HepG2 (cell line): ENCODE results near the gene CD79A. TPM values are rescaled to one million over a fixed set of nuclear protein-coding genes. Genes with fewer than 3 reads are reported as not detected.

Experiments used
- CCDC6 ChIP-seq: sonication (generic); formaldehyde crosslinking; IDR thresholded peaks from 2 replicates; pipeline ENCODE4 v1.8.1; 2022; ENCODE audit warnings: mild to moderate bottlenecking, missing genetic modification reagents, moderate library complexity
- MIXL1 ChIP-seq: IDR thresholded peaks from 2 replicates; pipeline ENCODE4 v1.6.1; 2016
- NKX3-1 ChIP-seq: sonication (generic); formaldehyde crosslinking; IDR thresholded peaks from 2 replicates; pipeline ENCODE4 v1.5.0; 2020; ENCODE audit warnings: missing genetic modification reagents
- RFXAP ChIP-seq: sonication (generic); formaldehyde crosslinking; IDR thresholded peaks from 2 replicates; pipeline ENCODE4 v1.4.0; 2020; ENCODE audit warnings: missing genetic modification reagents, borderline replicate concordance
- ZNF121 ChIP-seq: sonication (generic); formaldehyde crosslinking; IDR thresholded peaks from 2 replicates; pipeline ENCODE4 v1.5.0; 2020; ENCODE audit warnings: mild to moderate bottlenecking, missing genetic modification reagents
- ZNF235 ChIP-seq: sonication (generic); formaldehyde crosslinking; IDR thresholded peaks from 2 replicates; pipeline ENCODE4 v1.8.1; 2023; ENCODE audit warnings: mild to moderate bottlenecking, missing genetic modification reagents, borderline replicate concordance
- ZNF430 ChIP-seq: sonication (generic); formaldehyde crosslinking; IDR thresholded peaks from 2 replicates; pipeline ENCODE4 v1.9.0; 2021; ENCODE audit warnings: mild to moderate bottlenecking, missing genetic modification reagents
- polyA plus RNA-seq, 8 experiments: library from polyadenylated mRNA; depleted of rRNA in 3 of 8; stranded (reverse) in 7 of 8; unstranded in 1 of 8; fragments of >200 nt; fragmentation: Illumina TruSeq in 4 of 8; extraction: Trizol in 4 of 8; gene quantifications; 2 replicates each; pipeline versions ENCODE4 v1.2.1 to v1.2.3, GENCODE V29; 2011 to 2016; ENCODE audit warnings: low read depth in 4 of 8, missing spikeins in 1 of 8, mixed read lengths in 1 of 8; ENCODE audit not compliant: insufficient read depth in 1 of 8
- total RNA-seq, 5 experiments: library from RNA; depleted of rRNA; stranded (reverse); fragments of >200 nt; fragmentation: Illumina TruSeq; extraction: Trizol; gene quantifications; 2 replicates each; pipeline ENCODE4 v1.2.3, GENCODE V29; 2016; ENCODE audit warnings: low read depth in 1 of 5
- TF ChIP-seq, protein P1 (sequence below): sonication (generic); formaldehyde crosslinking; IDR thresholded peaks from 2 replicates; pipeline ENCODE4 v1.4.0; 2020; ENCODE audit warnings: missing genetic modification reagents
- TF ChIP-seq, protein P2 (sequence below), 2 experiments: IDR thresholded peaks; 2 replicates each; pipeline ENCODE4 v1.6.1; 2011 to 2012; ENCODE audit warnings: low read length in 2 of 2, borderline replicate concordance in 1 of 2, low read depth in 1 of 2, mild to moderate bottlenecking in 1 of 2, moderate library complexity in 1 of 2
- TF ChIP-seq, protein P3 (sequence below): sonication (generic); formaldehyde crosslinking; IDR thresholded peaks from 2 replicates; pipeline ENCODE4 v1.4.0; 2020; ENCODE audit warnings: missing genetic modification reagents
- TF ChIP-seq, protein P4 (sequence below), 2 experiments: sonication (generic) in 1 of 2; formaldehyde crosslinking in 1 of 2; IDR thresholded peaks; 2 replicates each; pipeline versions ENCODE4 v1.4.0 to v1.6.1; 2016 to 2020; ENCODE audit warnings: borderline replicate concordance in 1 of 2, low read depth in 1 of 2, mild to moderate bottlenecking in 1 of 2, missing genetic modification reagents in 1 of 2
- TF ChIP-seq, protein P5 (sequence below): sonication (generic); formaldehyde crosslinking; IDR thresholded peaks from 2 replicates; pipeline ENCODE4 v1.5.1; 2020; ENCODE audit warnings: mild to moderate bottlenecking, missing genetic modification reagents, moderate library complexity

Gene CD79A
- total and polyA plus RNA-seq, 2 of the 13 experiments (the other 11 are each of a cell fraction or from before 2014, with no cell fraction given) = 0.24 to 0.33 TPM

DNA sequence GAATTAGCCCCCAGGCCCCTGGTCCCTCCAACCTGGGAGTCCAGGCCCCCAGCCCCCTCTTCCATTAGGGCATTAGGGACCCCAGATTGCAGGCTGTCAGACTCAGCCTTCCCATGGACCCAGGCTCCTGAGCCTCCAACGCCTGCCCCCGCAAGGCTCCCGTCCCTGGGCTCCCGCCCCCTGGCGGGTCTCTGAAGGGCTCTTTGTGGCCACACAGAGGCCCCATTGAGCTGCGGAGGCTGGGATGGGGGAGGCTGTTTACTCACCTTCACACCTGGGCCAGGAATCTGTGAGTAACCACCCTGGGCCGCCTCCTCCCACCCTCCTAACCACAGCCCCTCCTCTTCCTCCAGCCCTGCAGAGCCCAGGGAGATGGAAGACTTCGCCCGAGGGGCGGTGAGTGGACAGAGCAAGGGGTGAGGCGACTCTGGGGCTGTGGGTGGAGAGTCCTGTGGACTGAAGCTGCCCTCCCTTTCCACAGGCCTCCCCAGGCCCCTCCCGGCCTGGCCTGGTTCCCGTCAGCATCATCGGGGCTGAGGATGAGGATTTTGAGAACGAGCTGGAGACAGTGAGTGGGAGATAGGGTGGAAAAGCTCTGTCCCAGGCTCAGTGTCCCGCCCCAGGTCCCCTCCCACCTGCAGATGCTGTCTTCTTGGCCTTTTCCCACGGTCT, 10.8 kb downstream of the CD79A start (continued):
- TF ChIP-seq, protein P1, sequence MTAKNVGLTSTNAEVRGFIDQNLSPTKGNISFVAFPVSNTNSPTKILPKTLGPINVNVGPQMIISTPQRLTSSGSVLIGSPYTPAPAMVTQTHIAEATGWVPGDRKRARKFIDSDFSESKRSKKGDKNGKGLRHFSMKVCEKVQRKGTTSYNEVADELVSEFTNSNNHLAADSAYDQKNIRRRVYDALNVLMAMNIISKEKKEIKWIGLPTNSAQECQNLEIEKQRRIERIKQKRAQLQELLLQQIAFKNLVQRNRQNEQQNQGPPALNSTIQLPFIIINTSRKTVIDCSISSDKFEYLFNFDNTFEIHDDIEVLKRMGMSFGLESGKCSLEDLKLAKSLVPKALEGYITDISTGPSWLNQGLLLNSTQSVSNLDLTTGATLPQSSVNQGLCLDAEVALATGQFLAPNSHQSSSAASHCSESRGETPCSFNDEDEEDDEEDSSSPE (CRISPR knock-in tag) = 0 out of 2 replicates have a peak, but pooled peaks have one; percentile 37
- TF ChIP-seq, protein P2, sequence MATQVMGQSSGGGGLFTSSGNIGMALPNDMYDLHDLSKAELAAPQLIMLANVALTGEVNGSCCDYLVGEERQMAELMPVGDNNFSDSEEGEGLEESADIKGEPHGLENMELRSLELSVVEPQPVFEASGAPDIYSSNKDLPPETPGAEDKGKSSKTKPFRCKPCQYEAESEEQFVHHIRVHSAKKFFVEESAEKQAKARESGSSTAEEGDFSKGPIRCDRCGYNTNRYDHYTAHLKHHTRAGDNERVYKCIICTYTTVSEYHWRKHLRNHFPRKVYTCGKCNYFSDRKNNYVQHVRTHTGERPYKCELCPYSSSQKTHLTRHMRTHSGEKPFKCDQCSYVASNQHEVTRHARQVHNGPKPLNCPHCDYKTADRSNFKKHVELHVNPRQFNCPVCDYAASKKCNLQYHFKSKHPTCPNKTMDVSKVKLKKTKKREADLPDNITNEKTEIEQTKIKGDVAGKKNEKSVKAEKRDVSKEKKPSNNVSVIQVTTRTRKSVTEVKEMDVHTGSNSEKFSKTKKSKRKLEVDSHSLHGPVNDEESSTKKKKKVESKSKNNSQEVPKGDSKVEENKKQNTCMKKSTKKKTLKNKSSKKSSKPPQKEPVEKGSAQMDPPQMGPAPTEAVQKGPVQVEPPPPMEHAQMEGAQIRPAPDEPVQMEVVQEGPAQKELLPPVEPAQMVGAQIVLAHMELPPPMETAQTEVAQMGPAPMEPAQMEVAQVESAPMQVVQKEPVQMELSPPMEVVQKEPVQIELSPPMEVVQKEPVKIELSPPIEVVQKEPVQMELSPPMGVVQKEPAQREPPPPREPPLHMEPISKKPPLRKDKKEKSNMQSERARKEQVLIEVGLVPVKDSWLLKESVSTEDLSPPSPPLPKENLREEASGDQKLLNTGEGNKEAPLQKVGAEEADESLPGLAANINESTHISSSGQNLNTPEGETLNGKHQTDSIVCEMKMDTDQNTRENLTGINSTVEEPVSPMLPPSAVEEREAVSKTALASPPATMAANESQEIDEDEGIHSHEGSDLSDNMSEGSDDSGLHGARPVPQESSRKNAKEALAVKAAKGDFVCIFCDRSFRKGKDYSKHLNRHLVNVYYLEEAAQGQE (IDR thresholded peaks at IDR 0.05; ENCODE audit: borderline replicate concordance in 1 of 2, low read depth in 1 of 2, low read length in 2 of 2) = no peak
- TF ChIP-seq RFXAP (CRISPR knock-in tag) (peak; percentile 61; the same call in 1 of the 2 replicates), NKX3-1 (CRISPR knock-in tag) (no peak), MIXL1 (peak; percentile 54; the same call in 1 of the 2 replicates), CCDC6 (CRISPR knock-in tag) (no peak), ZNF430 (peak; percentile 78; the same call in 1 of the 2 replicates), ZNF235 (CRISPR knock-in tag) (no peak), ZNF121 (no peak)
- TF ChIP-seq, protein P3, sequence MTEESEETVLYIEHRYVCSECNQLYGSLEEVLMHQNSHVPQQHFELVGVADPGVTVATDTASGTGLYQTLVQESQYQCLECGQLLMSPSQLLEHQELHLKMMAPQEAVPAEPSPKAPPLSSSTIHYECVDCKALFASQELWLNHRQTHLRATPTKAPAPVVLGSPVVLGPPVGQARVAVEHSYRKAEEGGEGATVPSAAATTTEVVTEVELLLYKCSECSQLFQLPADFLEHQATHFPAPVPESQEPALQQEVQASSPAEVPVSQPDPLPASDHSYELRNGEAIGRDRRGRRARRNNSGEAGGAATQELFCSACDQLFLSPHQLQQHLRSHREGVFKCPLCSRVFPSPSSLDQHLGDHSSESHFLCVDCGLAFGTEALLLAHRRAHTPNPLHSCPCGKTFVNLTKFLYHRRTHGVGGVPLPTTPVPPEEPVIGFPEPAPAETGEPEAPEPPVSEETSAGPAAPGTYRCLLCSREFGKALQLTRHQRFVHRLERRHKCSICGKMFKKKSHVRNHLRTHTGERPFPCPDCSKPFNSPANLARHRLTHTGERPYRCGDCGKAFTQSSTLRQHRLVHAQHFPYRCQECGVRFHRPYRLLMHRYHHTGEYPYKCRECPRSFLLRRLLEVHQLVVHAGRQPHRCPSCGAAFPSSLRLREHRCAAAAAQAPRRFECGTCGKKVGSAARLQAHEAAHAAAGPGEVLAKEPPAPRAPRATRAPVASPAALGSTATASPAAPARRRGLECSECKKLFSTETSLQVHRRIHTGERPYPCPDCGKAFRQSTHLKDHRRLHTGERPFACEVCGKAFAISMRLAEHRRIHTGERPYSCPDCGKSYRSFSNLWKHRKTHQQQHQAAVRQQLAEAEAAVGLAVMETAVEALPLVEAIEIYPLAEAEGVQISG (CRISPR knock-in tag) = peak; percentile 97
- TF ChIP-seq, protein P4, sequence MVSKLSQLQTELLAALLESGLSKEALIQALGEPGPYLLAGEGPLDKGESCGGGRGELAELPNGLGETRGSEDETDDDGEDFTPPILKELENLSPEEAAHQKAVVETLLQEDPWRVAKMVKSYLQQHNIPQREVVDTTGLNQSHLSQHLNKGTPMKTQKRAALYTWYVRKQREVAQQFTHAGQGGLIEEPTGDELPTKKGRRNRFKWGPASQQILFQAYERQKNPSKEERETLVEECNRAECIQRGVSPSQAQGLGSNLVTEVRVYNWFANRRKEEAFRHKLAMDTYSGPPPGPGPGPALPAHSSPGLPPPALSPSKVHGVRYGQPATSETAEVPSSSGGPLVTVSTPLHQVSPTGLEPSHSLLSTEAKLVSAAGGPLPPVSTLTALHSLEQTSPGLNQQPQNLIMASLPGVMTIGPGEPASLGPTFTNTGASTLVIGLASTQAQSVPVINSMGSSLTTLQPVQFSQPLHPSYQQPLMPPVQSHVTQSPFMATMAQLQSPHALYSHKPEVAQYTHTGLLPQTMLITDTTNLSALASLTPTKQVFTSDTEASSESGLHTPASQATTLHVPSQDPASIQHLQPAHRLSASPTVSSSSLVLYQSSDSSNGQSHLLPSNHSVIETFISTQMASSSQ (IDR thresholded peaks at IDR 0.05; ENCODE audit: low read depth) = no peak
- TF ChIP-seq, protein P4 (CRISPR knock-in tag; IDR thresholded peaks at IDR 0.05; ENCODE audit: borderline replicate concordance) = peak; percentile 83; the same call in 1 of the 2 replicates
- TF ChIP-seq, protein P5, sequence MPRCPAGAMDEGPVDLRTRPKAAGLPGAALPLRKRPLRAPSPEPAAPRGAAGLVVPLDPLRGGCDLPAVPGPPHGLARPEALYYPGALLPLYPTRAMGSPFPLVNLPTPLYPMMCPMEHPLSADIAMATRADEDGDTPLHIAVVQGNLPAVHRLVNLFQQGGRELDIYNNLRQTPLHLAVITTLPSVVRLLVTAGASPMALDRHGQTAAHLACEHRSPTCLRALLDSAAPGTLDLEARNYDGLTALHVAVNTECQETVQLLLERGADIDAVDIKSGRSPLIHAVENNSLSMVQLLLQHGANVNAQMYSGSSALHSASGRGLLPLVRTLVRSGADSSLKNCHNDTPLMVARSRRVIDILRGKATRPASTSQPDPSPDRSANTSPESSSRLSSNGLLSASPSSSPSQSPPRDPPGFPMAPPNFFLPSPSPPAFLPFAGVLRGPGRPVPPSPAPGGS (CRISPR knock-in tag) = 0 out of 2 replicates have a peak, but pooled peaks have one; percentile 72
